CD4-positive, alpha-beta T cell (primary cell): ENCODE measurements around the gene ANKS1B. TPM values are rescaled to one million over a fixed set of nuclear protein-coding genes. Genes with fewer than 3 reads are reported as not detected.

ENCODE experiments used
- ATAC-seq: fragments of 200-7000 bp; cut with Tn5 transposase; one replicate; pipeline ENCODE4 v1.10.0; 2022; ENCODE audit warnings: mild to moderate bottlenecking; ENCODE audit not compliant: poor library complexity
- CTCF ChIA-PET: fragments of 350-600 bp; sonication (Branson Sonifier 250); formaldehyde crosslinking; loops from one replicate; lab custom pipeline; 2021; ENCODE audit warnings: antibody characterized with exemption, inconsistent platforms; lab: Charles Lee
- POLR2A ChIA-PET: fragments of 350-600 bp; sonication (Branson Sonifier 250); formaldehyde crosslinking; loops from one replicate; lab custom pipeline; 2021; ENCODE audit warnings: antibody characterized with exemption, inconsistent platforms; lab: Charles Lee
- DNase-seq, 14 experiments: peaks; one replicate each; pipeline ENCODE4 v3.0.0-alpha.2; 2013 to 2020; ENCODE audit warnings: mixed read lengths in 2 of 14
- H3K27ac ChIP-seq, 2 donors: one replicate each; pipeline versions ENCODE4 v1.5.1 to v1.7.0; 2013; ENCODE audit warnings: low read length in 2 of 2, low read depth in 1 of 2, mild to moderate bottlenecking in 1 of 2
- H3K27me3 ChIP-seq, 2 experiments: 1 replicate in 1 of 2; 2 replicates in 1 of 2; pipeline versions ENCODE4 v1.6.1 to v1.7.0; 2013; ENCODE audit warnings: low read length in 2 of 2, control low read depth in 1 of 2, mild to moderate bottlenecking in 1 of 2, moderate library complexity in 1 of 2; ENCODE audit not compliant: insufficient read depth in 2 of 2, control insufficient read depth in 1 of 2
- H3K36me3 ChIP-seq: one replicate; pipeline ENCODE4 v1.6.1; 2013; ENCODE audit warnings: low read length, control low read depth; ENCODE audit not compliant: insufficient read depth
- H3K4me1 ChIP-seq: one replicate; pipeline ENCODE4 v1.6.1; 2013; ENCODE audit warnings: low read length, control low read depth; ENCODE audit not compliant: insufficient read depth
- H3K4me3 ChIP-seq: one replicate; pipeline ENCODE4 v1.5.1; 2013; ENCODE audit warnings: mild to moderate bottlenecking, low read length, moderate library complexity
- H3K9me3 ChIP-seq, 2 experiments: 1 replicate in 1 of 2; 2 replicates in 1 of 2; pipeline versions ENCODE4 v1.6.1 to v1.7.0; 2013; ENCODE audit warnings: low read length in 2 of 2, mild to moderate bottlenecking in 2 of 2, control low read depth in 1 of 2, moderate library complexity in 1 of 2; ENCODE audit not compliant: control insufficient read depth in 1 of 2, insufficient read depth in 1 of 2
- H3K27ac Mint-ChIP-seq: one replicate; pipeline ENCODE4 v1.8.0; 2020; ENCODE audit warnings: mixed read lengths
- H3K27me3 Mint-ChIP-seq: one replicate; pipeline ENCODE4 v1.8.0; 2021; ENCODE audit warnings: mixed read lengths
- H3K36me3 Mint-ChIP-seq: one replicate; pipeline ENCODE4 v1.8.0; 2021; ENCODE audit warnings: low read depth, mixed read lengths
- H3K4me1 Mint-ChIP-seq: one replicate; pipeline ENCODE4 v1.8.0; 2021; ENCODE audit warnings: low read depth, mixed read lengths
- H3K4me3 Mint-ChIP-seq: one replicate; pipeline ENCODE4 v1.8.0; 2020; ENCODE audit warnings: mild to moderate bottlenecking, mixed read lengths
- H3K9me3 Mint-ChIP-seq: one replicate; pipeline ENCODE4 v1.8.0; 2020; ENCODE audit warnings: mixed read lengths
- intact Hi-C, 2 experiments: fragments of 100-400 bp; cut with DNase I in 1 of 2; cut with micrococcal nuclease in 1 of 2; formaldehyde crosslinking; loops; one replicate each; pipeline versions ENCODE4 v1.15.1 to v1.9.0; 2023 to 2025; cut with DNase I, micrococcal nuclease
- total RNA-seq, 174 experiments: library from RNA in 2 of 174; stranded (reverse) in 2 of 174; gene quantifications; one replicate each; pipeline ENCODE4 v1.2.3 and lab custom pipeline; 2021 to 2026
- TF ChIP-seq, protein P1 (sequence below): fragments of 200-600 bp; IDR thresholded peaks from one replicate; pipeline ENCODE4 v1.8.0; 2022; ENCODE audit warnings: antibody characterized with exemption, mild to moderate bottlenecking

The ANKS1B gene
- total RNA-seq, 2 experiments from 2014 or later = 0.16 to 1.1 TPM

DNA sequence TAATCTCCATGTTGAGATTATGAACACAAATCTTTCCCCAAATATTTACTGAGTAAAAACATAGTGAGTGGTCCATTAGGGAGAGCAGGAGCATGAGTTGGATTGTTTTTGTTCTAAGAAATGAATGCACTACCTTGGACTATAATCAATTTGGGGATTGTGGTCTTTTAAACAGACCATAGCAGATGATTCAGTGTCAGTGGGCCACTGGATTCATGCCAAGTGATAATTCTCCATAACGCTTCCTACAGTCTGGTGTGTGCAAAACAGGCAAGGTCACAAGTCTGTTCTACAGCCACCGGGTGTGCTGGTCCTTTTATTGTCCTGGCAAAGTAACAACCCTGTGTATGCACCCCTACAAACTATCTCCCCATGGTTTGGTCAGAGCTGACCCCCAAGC, 1073.3 kb downstream of the ANKS1B start:
- no peaks in the 10 kb centered on the region for H3K4me1 Mint-ChIP-seq
- peaks cover 0 to 4% of the 10 kb centered on the region in 2 experiments for H3K9me3 ChIP-seq
- no peak overlapping the region for H3K27ac ChIP-seq
- H3K27me3 Mint-ChIP-seq = no peaks in the 10 kb centered on the region
- H3K27me3 ChIP-seq = no peaks in the 10 kb centered on the region
- no peaks in the 10 kb centered on the region for H3K36me3 ChIP-seq
- no peak overlapping the region for H3K4me3 ChIP-seq
- no peaks in the 10 kb centered on the region for H3K36me3 Mint-ChIP-seq
- H3K9me3 Mint-ChIP-seq = no peaks in the 10 kb centered on the region
- ATAC-seq = no peak
- ChIA-PET POLR2A (no interaction called here), CTCF (no interaction called here)
- TF ChIP-seq, protein P1, sequence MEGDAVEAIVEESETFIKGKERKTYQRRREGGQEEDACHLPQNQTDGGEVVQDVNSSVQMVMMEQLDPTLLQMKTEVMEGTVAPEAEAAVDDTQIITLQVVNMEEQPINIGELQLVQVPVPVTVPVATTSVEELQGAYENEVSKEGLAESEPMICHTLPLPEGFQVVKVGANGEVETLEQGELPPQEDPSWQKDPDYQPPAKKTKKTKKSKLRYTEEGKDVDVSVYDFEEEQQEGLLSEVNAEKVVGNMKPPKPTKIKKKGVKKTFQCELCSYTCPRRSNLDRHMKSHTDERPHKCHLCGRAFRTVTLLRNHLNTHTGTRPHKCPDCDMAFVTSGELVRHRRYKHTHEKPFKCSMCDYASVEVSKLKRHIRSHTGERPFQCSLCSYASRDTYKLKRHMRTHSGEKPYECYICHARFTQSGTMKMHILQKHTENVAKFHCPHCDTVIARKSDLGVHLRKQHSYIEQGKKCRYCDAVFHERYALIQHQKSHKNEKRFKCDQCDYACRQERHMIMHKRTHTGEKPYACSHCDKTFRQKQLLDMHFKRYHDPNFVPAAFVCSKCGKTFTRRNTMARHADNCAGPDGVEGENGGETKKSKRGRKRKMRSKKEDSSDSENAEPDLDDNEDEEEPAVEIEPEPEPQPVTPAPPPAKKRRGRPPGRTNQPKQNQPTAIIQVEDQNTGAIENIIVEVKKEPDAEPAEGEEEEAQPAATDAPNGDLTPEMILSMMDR = no peak
- no peak overlapping the region for H3K4me3 Mint-ChIP-seq
- DNase-seq = no peak
- no peaks in the 10 kb centered on the region for H3K4me1 ChIP-seq
- intact Hi-C loops = no loop called here
- H3K27ac Mint-ChIP-seq = no peak overlapping the region

DNA sequence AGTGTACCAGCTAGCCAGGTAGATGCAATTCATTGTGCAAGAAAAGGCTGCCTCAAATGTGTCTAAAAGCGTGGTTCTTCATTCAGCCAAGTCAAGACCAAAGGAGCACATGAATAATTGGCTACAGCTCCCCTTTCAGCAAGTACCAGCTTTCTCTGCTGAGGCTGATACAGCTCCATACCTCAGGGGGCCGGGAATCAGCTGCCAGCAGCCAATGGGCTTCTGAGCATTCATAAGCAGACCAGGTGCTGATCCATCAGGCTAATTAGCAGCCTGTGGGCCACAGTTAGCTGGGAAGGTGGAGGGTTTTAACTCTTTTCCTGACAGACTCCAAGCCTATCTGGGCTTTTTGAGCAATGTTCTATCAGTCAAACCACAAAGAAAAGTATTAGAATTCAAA, 1075.0 kb downstream of the ANKS1B start:
- H3K36me3 Mint-ChIP-seq = no peaks in the 10 kb centered on the region
- H3K4me3 Mint-ChIP-seq = no peak overlapping the region
- Histone ChIP-seq H3K4me1 (no peaks in the 10 kb centered on the region), H3K36me3 (no peaks in the 10 kb centered on the region), H3K4me3 (no peak overlapping the region), H3K27ac (no peak overlapping the region), H3K9me3 (peaks cover 0 to 8% of the 10 kb centered on the region in 2 experiments), H3K27me3 (no peaks in the 10 kb centered on the region)
- ChIA-PET CTCF (no interaction called here), POLR2A (no interaction called here)
- intact Hi-C loops = no loop called here
- no peak overlapping the region for H3K27ac Mint-ChIP-seq
- no peaks in the 10 kb centered on the region for H3K4me1 Mint-ChIP-seq
- no peak for ATAC-seq
- TF ChIP-seq, protein P1 = no peak
- DNase-seq = no peak
- no peaks in the 10 kb centered on the region for H3K9me3 Mint-ChIP-seq
- no peaks in the 10 kb centered on the region for H3K27me3 Mint-ChIP-seq

DNA sequence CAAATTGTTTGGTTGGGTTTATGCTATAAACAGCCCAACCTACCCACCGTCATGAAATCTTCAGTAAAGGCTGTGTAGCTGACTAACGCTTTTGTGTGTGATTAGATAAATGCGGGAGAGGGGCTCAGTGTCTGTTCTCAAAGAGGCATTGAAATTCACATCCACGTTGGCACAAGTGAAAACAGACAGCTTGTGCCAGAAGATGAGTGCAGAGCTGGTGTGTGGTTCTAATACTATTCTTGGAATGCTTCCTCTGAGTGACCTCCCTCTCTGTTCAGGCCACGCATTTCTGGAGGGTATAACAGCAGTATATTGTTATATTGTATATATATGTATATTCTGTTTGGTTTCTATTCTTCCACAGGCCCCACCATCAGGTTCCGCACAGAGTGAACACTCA, 1075.9 kb downstream of the ANKS1B start:
- H3K27me3 Mint-ChIP-seq = no peaks in the 10 kb centered on the region
- DNase-seq = no peak
- CTCF ChIA-PET = no interaction called here
- no peak overlapping the region for H3K27ac Mint-ChIP-seq
- Histone ChIP-seq H3K36me3 (no peaks in the 10 kb centered on the region), H3K27me3 (no peaks in the 10 kb centered on the region), H3K4me1 (no peaks in the 10 kb centered on the region), H3K27ac (no peak overlapping the region), H3K4me3 (no peak overlapping the region), H3K9me3 (peaks cover 0 to 8% of the 10 kb centered on the region in 2 experiments)
- no peak for ATAC-seq
- H3K4me3 Mint-ChIP-seq = no peak overlapping the region
- H3K9me3 Mint-ChIP-seq = peaks cover 2% of the 10 kb centered on the region
- intact Hi-C loops = no loop called here
- H3K4me1 Mint-ChIP-seq = no peaks in the 10 kb centered on the region
- no peaks in the 10 kb centered on the region for H3K36me3 Mint-ChIP-seq
- POLR2A ChIA-PET = no interaction called here
- TF ChIP-seq, protein P1 = no peak
